Stimulated activated memory B cell treated with anti-CD40 and anti-IgM and Interleukin-4, amounts not matched to agents 10 μg/mL and 1 μg/mL and 100 μg/mL, for 72 hours (primary cell): ENCODE measurements around the gene SNPH.
A peak's percentile ranks its signal among the peaks of the same experiment; 100 is the strongest.

Experiments used
- ATAC-seq: fragments of 150-1000 bp; cut with Tn5 transposase; 2 replicates; pipeline ENCODE4 v1.10.0; 2021
- H3K27ac Mint-ChIP-seq: one replicate; pipeline ENCODE4 v1.8.0; 2022; ENCODE audit warnings: mild to moderate bottlenecking, mixed read lengths
- H3K27me3 Mint-ChIP-seq: one replicate; pipeline ENCODE4 v1.8.0; 2022; ENCODE audit warnings: mixed read lengths
- H3K36me3 Mint-ChIP-seq: one replicate; pipeline ENCODE4 v1.8.0; 2022; ENCODE audit warnings: mixed read lengths
- H3K4me1 Mint-ChIP-seq: one replicate; pipeline ENCODE4 v1.8.0; 2022; ENCODE audit warnings: mixed read lengths
- H3K4me3 Mint-ChIP-seq: one replicate; pipeline ENCODE4 v1.8.0; 2022; ENCODE audit warnings: mild to moderate bottlenecking, moderate library complexity, mixed read lengths
- H3K9me3 Mint-ChIP-seq: one replicate; pipeline ENCODE4 v1.8.0; 2022; ENCODE audit warnings: mixed read lengths

SNPH gene

GRCh38 chr20:1330075-1330830 lies 64.2 kb downstream of the SNPH start:
- H3K27me3 Mint-ChIP-seq, result no peaks in the 10 kb centered on the region
- H3K4me1 Mint-ChIP-seq, result peaks cover 47% of the 10 kb centered on the region
- H3K4me3 Mint-ChIP-seq, result no peak overlapping the region
- H3K36me3 Mint-ChIP-seq, result peaks cover 19% of the 10 kb centered on the region
- no peaks in the 10 kb centered on the region for H3K9me3 Mint-ChIP-seq
- H3K27ac Mint-ChIP-seq, result peak overlapping the region; percentile 86
- ATAC-seq, result peak; percentile 83

- peaks cover 52% of the 10 kb centered on the region for H3K4me1 Mint-ChIP-seq
- no peak for ATAC-seq
- no peaks in the 10 kb centered on the region for H3K27me3 Mint-ChIP-seq
- H3K9me3 Mint-ChIP-seq, result no peaks in the 10 kb centered on the region
- H3K27ac Mint-ChIP-seq, result peak overlapping the region; percentile 86
- H3K4me3 Mint-ChIP-seq, result no peak overlapping the region
- peaks cover 19% of the 10 kb centered on the region for H3K36me3 Mint-ChIP-seq
Measured at GRCh38 chr20:1331101-1331500, 65.0 kb downstream of the SNPH start.

GRCh38 chr20:1331801-1332453 lies 65.8 kb downstream of the SNPH start:
- Mint-ChIP-seq H3K4me3 (no peak overlapping the region), H3K27me3 (no peaks in the 10 kb centered on the region), H3K9me3 (no peaks in the 10 kb centered on the region), H3K4me1 (peaks cover 60% of the 10 kb centered on the region), H3K36me3 (peaks cover 19% of the 10 kb centered on the region), H3K27ac (peak overlapping the region; percentile 86)
- ATAC-seq, result no peak

- H3K27me3 Mint-ChIP-seq, result no peaks in the 10 kb centered on the region
- no peak overlapping the region for H3K27ac Mint-ChIP-seq
- H3K36me3 Mint-ChIP-seq, result peaks cover 19% of the 10 kb centered on the region
- no peak overlapping the region for H3K4me3 Mint-ChIP-seq
- no peaks in the 10 kb centered on the region for H3K9me3 Mint-ChIP-seq
- peaks cover 61% of the 10 kb centered on the region for H3K4me1 Mint-ChIP-seq
- no peak for ATAC-seq
Measured at GRCh38 chr20:1332749-1333300, 66.7 kb downstream of the SNPH start.

DNA sequence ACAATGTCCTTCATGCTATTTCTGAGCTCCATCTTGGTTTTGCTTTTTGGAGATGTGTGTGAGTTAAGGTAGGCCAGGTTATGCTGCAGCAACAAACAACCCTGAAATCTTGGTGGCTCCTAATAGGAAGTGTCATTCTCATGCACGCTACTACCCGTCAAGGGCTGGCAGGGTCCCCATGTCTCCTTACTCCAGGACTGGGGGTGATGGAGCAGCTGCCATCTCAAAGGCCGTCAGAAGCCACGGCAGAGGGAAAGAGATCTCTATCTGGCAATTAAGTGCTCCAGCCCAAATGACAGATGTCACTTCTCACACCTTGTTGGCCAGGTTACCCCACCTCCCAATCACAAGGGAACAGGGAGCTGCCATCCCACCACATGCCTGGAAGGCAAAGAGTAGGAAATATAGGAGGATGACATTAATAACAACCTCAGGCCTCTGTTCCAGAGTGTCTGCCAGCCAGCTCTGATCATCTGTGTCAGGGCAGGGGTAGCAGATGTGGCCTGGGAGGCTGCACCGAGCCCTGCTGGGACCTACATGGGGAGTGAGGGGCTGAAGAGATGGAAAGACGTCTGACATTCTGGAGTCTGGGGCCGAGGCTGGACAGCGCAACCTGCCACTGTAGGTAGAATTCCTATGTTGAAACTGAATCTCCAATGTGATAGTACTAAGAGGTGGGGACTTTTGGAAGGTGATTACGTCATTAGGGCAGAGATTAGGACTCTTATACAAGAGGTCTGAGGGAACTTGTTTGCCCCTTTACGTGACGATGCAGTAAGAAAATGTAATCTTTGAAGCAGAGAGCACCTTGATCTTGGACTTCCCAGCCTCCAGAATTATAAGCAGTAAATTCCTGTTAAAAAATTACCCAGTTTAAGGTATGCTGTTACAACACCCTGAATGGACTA lies 67.6 kb downstream of the SNPH start:
- H3K4me3 Mint-ChIP-seq, result no peak overlapping the region
- H3K27ac Mint-ChIP-seq, result peak overlapping the region; percentile 15
- ATAC-seq, result no peak
- H3K9me3 Mint-ChIP-seq, result no peaks in the 10 kb centered on the region
- H3K36me3 Mint-ChIP-seq, result peaks cover 19% of the 10 kb centered on the region
- H3K4me1 Mint-ChIP-seq, result peaks cover 61% of the 10 kb centered on the region
- no peaks in the 10 kb centered on the region for H3K27me3 Mint-ChIP-seq

- H3K27ac Mint-ChIP-seq, result peak overlapping the region; percentile 15
- no peaks in the 10 kb centered on the region for H3K27me3 Mint-ChIP-seq
- peaks cover 19% of the 10 kb centered on the region for H3K36me3 Mint-ChIP-seq
- H3K4me3 Mint-ChIP-seq, result no peak overlapping the region
- H3K9me3 Mint-ChIP-seq, result no peaks in the 10 kb centered on the region
- no peak for ATAC-seq
- H3K4me1 Mint-ChIP-seq, result peaks cover 59% of the 10 kb centered on the region
Measured at GRCh38 chr20:1334370-1334731, 68.3 kb downstream of the SNPH start.

DNA sequence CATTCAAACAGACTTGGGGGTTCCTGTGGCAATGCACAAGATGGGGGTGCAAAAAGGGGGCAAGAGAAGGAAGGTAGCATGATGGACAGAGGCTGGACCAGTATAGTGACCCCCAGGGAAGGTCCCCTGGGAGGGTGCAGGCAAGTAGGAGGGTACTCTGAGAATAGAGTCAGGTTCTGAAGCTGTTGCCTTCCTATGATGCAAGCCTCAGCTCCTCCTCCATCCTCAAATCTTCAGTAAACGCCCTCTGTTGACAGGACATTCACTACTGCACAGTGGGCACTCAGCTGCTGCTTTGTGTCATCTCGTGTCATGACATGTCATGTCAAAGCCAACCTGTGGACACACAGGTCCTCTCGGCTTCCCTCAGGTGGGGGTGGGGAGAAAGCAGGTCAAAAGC lies 68.7 kb downstream of the SNPH start:
- H3K9me3 Mint-ChIP-seq, result no peaks in the 10 kb centered on the region
- no peak for ATAC-seq
- peaks cover 19% of the 10 kb centered on the region for H3K36me3 Mint-ChIP-seq
- H3K4me3 Mint-ChIP-seq, result no peak overlapping the region
- no peaks in the 10 kb centered on the region for H3K27me3 Mint-ChIP-seq
- H3K27ac Mint-ChIP-seq, result peak overlapping the region; percentile 15
- H3K4me1 Mint-ChIP-seq, result peaks cover 55% of the 10 kb centered on the region

DNA sequence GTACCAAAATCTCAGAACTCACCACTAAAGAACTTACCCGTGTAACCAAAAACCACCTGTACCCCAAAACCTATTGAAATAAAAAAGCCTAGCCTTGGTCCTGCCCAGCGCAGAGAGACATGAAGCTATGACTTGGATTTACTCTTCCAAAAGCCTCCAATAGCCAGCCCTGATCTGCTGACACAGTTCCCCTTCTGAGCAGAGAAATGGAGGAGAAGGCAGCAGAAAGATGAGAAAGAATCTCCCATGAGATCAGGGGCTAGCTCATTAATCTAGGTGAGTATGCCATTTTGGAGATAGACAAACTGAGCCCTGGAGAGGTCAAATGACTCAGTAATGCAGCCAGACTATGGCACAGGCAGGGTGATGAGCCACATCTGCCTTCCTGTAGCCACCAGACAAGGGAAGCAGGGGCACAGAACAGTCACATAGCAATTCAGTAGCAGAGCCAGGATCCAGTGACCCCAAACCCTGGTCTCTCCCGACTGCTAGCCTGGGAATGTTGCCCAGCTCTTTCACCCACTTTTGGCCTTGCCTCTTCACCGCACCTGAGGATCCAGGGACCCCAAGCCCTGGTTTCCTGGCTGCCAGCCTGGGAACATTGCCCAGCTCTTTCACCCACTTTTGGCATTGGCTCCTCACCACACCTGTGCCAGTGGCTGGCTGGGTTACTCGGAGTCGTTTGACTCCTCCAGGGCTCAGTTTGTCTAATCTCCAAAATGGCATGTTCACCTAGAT lies 70.0 kb downstream of the SNPH start:
- peak overlapping the region; percentile 32 for H3K27ac Mint-ChIP-seq
- no peak for ATAC-seq
- H3K4me1 Mint-ChIP-seq, result peaks cover 41% of the 10 kb centered on the region
- H3K4me3 Mint-ChIP-seq, result no peak overlapping the region
- H3K27me3 Mint-ChIP-seq, result no peaks in the 10 kb centered on the region
- no peaks in the 10 kb centered on the region for H3K9me3 Mint-ChIP-seq
- H3K36me3 Mint-ChIP-seq, result peaks cover 15% of the 10 kb centered on the region

GRCh38 chr20:1336699-1337367 lies 70.7 kb downstream of the SNPH start:
- Mint-ChIP-seq H3K27me3 (no peaks in the 10 kb centered on the region), H3K4me1 (peaks cover 34% of the 10 kb centered on the region), H3K4me3 (no peak overlapping the region), H3K36me3 (peaks cover 14% of the 10 kb centered on the region), H3K9me3 (no peaks in the 10 kb centered on the region), H3K27ac (peak overlapping the region; percentile 32)
- no peak for ATAC-seq

- Mint-ChIP-seq H3K36me3 (peaks cover 10% of the 10 kb centered on the region), H3K27me3 (no peaks in the 10 kb centered on the region), H3K4me3 (no peak overlapping the region), H3K9me3 (no peaks in the 10 kb centered on the region), H3K4me1 (peaks cover 28% of the 10 kb centered on the region), H3K27ac (no peak overlapping the region)
- ATAC-seq, result no peak
Measured at GRCh38 chr20:1337441-1337840, 71.3 kb downstream of the SNPH start.

GRCh38 chr20:1338096-1338495 lies 72.0 kb downstream of the SNPH start:
- Mint-ChIP-seq H3K9me3 (no peaks in the 10 kb centered on the region), H3K36me3 (peaks cover 10% of the 10 kb centered on the region), H3K27me3 (no peaks in the 10 kb centered on the region), H3K4me3 (no peak overlapping the region), H3K27ac (no peak overlapping the region), H3K4me1 (peaks cover 24% of the 10 kb centered on the region)
- ATAC-seq, result no peak

DNA sequence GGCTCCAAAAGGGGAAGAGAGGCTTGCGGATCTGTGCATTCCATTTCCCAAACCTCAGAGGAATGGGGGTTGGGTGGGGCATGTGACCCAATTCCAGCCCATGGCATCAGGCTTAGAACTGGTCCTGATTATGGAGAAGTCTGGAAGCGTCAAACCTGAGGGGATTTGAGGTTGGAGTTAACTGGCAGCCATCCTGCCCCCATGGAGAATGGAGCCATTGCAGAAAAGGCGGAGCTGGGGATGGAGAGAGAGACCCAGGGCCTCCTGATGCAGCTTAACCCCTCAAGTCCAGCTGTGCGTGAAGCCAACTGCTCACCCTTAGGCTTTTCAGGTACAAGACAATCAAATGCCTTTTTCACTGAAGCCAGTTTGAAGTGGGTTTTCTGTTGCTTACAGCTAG lies 72.7 kb downstream of the SNPH start:
- Mint-ChIP-seq H3K9me3 (no peaks in the 10 kb centered on the region), H3K36me3 (peaks cover 7% of the 10 kb centered on the region), H3K4me3 (no peak overlapping the region), H3K4me1 (peaks cover 24% of the 10 kb centered on the region), H3K27ac (no peak overlapping the region), H3K27me3 (no peaks in the 10 kb centered on the region)
- ATAC-seq, result no peak

- Mint-ChIP-seq H3K36me3 (peaks cover 5% of the 10 kb centered on the region), H3K27ac (no peak overlapping the region), H3K4me3 (no peak overlapping the region), H3K9me3 (no peaks in the 10 kb centered on the region), H3K27me3 (no peaks in the 10 kb centered on the region), H3K4me1 (peaks cover 11% of the 10 kb centered on the region)
- ATAC-seq, result no peak
Measured at GRCh38 chr20:1341561-1342265, 75.6 kb downstream of the SNPH start.
